T-helper 2 cell treated with Interferon-gamma antibody and Interleukin-4, amounts not matched to agents 5 μg/mL and 100 μg/mL, for 36 hours (primary cell): ENCODE data around the gene HDAC5.
"Not testable (repeated sequence)": the region's sequence is repeated elsewhere in the genome, so short reads cannot be mapped to it uniquely, and the experiment has no call there.

ENCODE experiments used
- DNase-seq: peaks from one replicate; pipeline ENCODE4 v3.0.0; 2021; ENCODE audit warnings: low spot score
- H3K27ac Mint-ChIP-seq: one replicate; pipeline ENCODE4 v1.8.0; 2021; ENCODE audit warnings: mild to moderate bottlenecking, mixed read lengths
- H3K27me3 Mint-ChIP-seq: one replicate; pipeline ENCODE4 v1.8.0; 2021; ENCODE audit warnings: low read depth, mixed read lengths
- H3K36me3 Mint-ChIP-seq: one replicate; pipeline ENCODE4 v1.8.0; 2021; ENCODE audit warnings: low read depth, mixed read lengths
- H3K4me1 Mint-ChIP-seq: one replicate; pipeline ENCODE4 v1.8.0; 2021; ENCODE audit warnings: low read depth, mixed read lengths
- H3K4me3 Mint-ChIP-seq: one replicate; pipeline ENCODE4 v1.8.0; 2022; ENCODE audit warnings: mild to moderate bottlenecking, moderate library complexity, mixed read lengths
- H3K9me3 Mint-ChIP-seq: one replicate; pipeline ENCODE4 v1.8.0; 2021; ENCODE audit warnings: mixed read lengths

The HDAC5 gene

GRCh38 chr17:44110823-44111633, 12.4 kb downstream of the HDAC5 start:
- H3K36me3 Mint-ChIP-seq = no peaks in the 10 kb centered on the region
- peak; percentile 25 for DNase-seq
- H3K4me1 Mint-ChIP-seq = peaks cover 3% of the 10 kb centered on the region
- no peaks in the 10 kb centered on the region for H3K27me3 Mint-ChIP-seq
- H3K9me3 Mint-ChIP-seq = no peaks in the 10 kb centered on the region
- H3K27ac Mint-ChIP-seq = no peak overlapping the region
- H3K4me3 Mint-ChIP-seq = no peak overlapping the region

GRCh38 chr17:44110011-44110686, 13.3 kb downstream of the HDAC5 start:
- Mint-ChIP-seq H3K27me3 (no peaks in the 10 kb centered on the region), H3K27ac (no peak overlapping the region), H3K4me3 (no peak overlapping the region)

GRCh38 chr17:44109312-44109630, 14.2 kb downstream of the HDAC5 start:
- Mint-ChIP-seq H3K36me3 (no peaks in the 10 kb centered on the region), H3K9me3 (no peaks in the 10 kb centered on the region), H3K27ac (no peak overlapping the region), H3K4me1 (peaks cover 3% of the 10 kb centered on the region), H3K27me3 (no peaks in the 10 kb centered on the region), H3K4me3 (no peak overlapping the region)
- no peak for DNase-seq

More at GRCh38 chr17:44110011-44110686, 13.3 kb downstream of the HDAC5 start:
- Mint-ChIP-seq H3K9me3 (no peaks in the 10 kb centered on the region), H3K4me1 (peaks cover 3% of the 10 kb centered on the region), H3K36me3 (no peaks in the 10 kb centered on the region)
- DNase-seq = no peak

GRCh38 chr17:44108440-44109311, 14.8 kb downstream of the HDAC5 start:
- no peak for DNase-seq

GRCh38 chr17:44106801-44107200, 16.6 kb downstream of the HDAC5 start:
- no peak for DNase-seq
- Mint-ChIP-seq H3K27ac (no peak overlapping the region), H3K27me3 (no peaks in the 10 kb centered on the region), H3K4me1 (peaks cover 2% of the 10 kb centered on the region), H3K9me3 (no peaks in the 10 kb centered on the region), H3K4me3 (no peak overlapping the region), H3K36me3 (no peaks in the 10 kb centered on the region)

More at GRCh38 chr17:44108440-44109311, 14.8 kb downstream of the HDAC5 start:
- no peaks in the 10 kb centered on the region for H3K9me3 Mint-ChIP-seq
- H3K27ac Mint-ChIP-seq = no peak overlapping the region
- H3K27me3 Mint-ChIP-seq = no peaks in the 10 kb centered on the region
- H3K4me3 Mint-ChIP-seq = no peak overlapping the region
- H3K36me3 Mint-ChIP-seq = no peaks in the 10 kb centered on the region
- H3K4me1 Mint-ChIP-seq = peaks cover 3% of the 10 kb centered on the region

- Mint-ChIP-seq H3K4me1 (no peaks in the 10 kb centered on the region), H3K4me3 (no peak overlapping the region), H3K27me3 (no peaks in the 10 kb centered on the region), H3K27ac (no peak overlapping the region), H3K36me3 (no peaks in the 10 kb centered on the region), H3K9me3 (no peaks in the 10 kb centered on the region)
- no peak for DNase-seq
Observed at GRCh38 chr17:44105941-44106340, 17.5 kb downstream of the HDAC5 start.

- Mint-ChIP-seq H3K27ac (no peak overlapping the region), H3K9me3 (no peaks in the 10 kb centered on the region), H3K36me3 (no peaks in the 10 kb centered on the region)
Observed at GRCh38 chr17:44105483-44105882, 18.0 kb downstream of the HDAC5 start.

GRCh38 chr17:44102849-44103622, 20.4 kb downstream of the HDAC5 start:
- H3K4me3 Mint-ChIP-seq = no peak overlapping the region
- DNase-seq = no peak
- H3K4me1 Mint-ChIP-seq = peaks cover 2% of the 10 kb centered on the region
- H3K9me3 Mint-ChIP-seq = no peaks in the 10 kb centered on the region
- H3K27me3 Mint-ChIP-seq = no peaks in the 10 kb centered on the region
- H3K27ac Mint-ChIP-seq = no peak overlapping the region
- H3K36me3 Mint-ChIP-seq = no peaks in the 10 kb centered on the region

More at GRCh38 chr17:44105483-44105882, 18.0 kb downstream of the HDAC5 start:
- no peaks in the 10 kb centered on the region for H3K4me1 Mint-ChIP-seq
- DNase-seq = no peak
- no peak overlapping the region for H3K4me3 Mint-ChIP-seq
- H3K27me3 Mint-ChIP-seq = no peaks in the 10 kb centered on the region

- not testable (repeated sequence) for H3K27me3 Mint-ChIP-seq, H3K4me3 Mint-ChIP-seq, DNase-seq, H3K27ac Mint-ChIP-seq, H3K4me1 Mint-ChIP-seq, H3K9me3 Mint-ChIP-seq, H3K36me3 Mint-ChIP-seq
Observed at GRCh38 chr17:44101858-44102257, 21.6 kb downstream of the HDAC5 start.

- Mint-ChIP-seq H3K9me3 (no peaks in the 10 kb centered on the region), H3K4me1 (peaks cover 8% of the 10 kb centered on the region), H3K27me3 (no peaks in the 10 kb centered on the region), H3K27ac (no peak overlapping the region), H3K4me3 (no peak overlapping the region), H3K36me3 (no peaks in the 10 kb centered on the region)
- DNase-seq = no peak
Observed at GRCh38 chr17:44097110-44097958, 26.1 kb downstream of the HDAC5 start.

- no peaks in the 10 kb centered on the region for H3K27me3 Mint-ChIP-seq
- H3K4me1 Mint-ChIP-seq = peaks cover 8% of the 10 kb centered on the region
- no peaks in the 10 kb centered on the region for H3K36me3 Mint-ChIP-seq
- DNase-seq = no peak
- H3K4me3 Mint-ChIP-seq = no peak overlapping the region
- peak overlapping the region; percentile 26 for H3K27ac Mint-ChIP-seq
- H3K9me3 Mint-ChIP-seq = no peaks in the 10 kb centered on the region
Observed at GRCh38 chr17:44095647-44096496, 27.6 kb downstream of the HDAC5 start.

GRCh38 chr17:44095388-44095646, 28.1 kb downstream of the HDAC5 start:
- Mint-ChIP-seq H3K4me1 (peaks cover 8% of the 10 kb centered on the region), H3K27me3 (no peaks in the 10 kb centered on the region), H3K9me3 (no peaks in the 10 kb centered on the region), H3K27ac (no peak overlapping the region), H3K4me3 (no peak overlapping the region), H3K36me3 (no peaks in the 10 kb centered on the region)
- no peak for DNase-seq
